ENCODE measurements around the gene NEU2. TPM values are rescaled to one million over a fixed set of nuclear protein-coding genes. Genes with fewer than 3 reads are reported as not detected.

Gene NEU2
- total RNA-seq, 1 donor from 2014 or later = not detected

DNA sequence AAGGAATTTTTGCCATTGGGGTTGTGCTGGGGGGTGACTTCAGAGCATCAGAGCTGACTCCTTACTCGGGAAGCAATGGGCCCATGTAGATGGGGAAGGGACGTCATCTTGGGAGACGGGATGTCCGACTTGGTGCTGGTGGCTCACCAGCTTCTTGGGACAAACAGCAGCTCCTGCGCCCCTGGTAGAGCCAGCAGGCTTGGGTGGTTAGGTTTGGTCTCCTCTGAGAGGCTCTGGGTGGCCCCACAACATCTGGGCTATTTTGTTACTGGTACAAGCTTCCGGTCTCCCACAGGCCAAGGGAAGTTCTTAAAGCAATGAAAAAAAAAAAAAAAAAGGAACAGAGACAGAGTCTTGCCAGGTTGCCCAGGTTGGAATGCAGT lies 21.2 kb upstream of the NEU2 start:
- H3K36me3 Mint-ChIP-seq (ENCODE audit: low read depth) = no peaks in the 10 kb centered on the region

DNA sequence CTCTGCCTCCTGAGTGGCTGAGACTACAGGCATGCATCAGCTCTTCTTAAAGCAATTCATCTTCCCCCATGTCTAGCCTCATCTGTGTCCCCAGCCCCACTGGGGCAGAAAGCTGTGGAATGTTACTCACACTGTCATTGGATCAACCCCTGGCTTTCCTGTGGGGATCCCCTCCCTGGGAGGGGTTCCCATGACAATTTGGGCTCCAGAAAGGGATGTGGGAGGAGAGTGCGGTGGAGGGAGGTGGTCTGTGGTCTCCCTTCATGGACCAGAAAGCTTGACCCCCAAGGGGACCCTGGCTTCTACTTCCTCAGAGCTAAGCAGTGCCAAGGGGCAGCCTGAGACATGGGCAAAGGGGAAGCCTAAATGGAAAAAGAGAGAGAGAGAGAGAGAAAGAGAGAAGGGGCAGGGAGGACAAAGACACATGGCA lies 20.8 kb upstream of the NEU2 start:
- intact Hi-C loops (cut with micrococcal nuclease) = no loop called here
- H3K9me3 Mint-ChIP-seq = no peaks in the 10 kb centered on the region
- TF ChIP-seq, protein P1, sequence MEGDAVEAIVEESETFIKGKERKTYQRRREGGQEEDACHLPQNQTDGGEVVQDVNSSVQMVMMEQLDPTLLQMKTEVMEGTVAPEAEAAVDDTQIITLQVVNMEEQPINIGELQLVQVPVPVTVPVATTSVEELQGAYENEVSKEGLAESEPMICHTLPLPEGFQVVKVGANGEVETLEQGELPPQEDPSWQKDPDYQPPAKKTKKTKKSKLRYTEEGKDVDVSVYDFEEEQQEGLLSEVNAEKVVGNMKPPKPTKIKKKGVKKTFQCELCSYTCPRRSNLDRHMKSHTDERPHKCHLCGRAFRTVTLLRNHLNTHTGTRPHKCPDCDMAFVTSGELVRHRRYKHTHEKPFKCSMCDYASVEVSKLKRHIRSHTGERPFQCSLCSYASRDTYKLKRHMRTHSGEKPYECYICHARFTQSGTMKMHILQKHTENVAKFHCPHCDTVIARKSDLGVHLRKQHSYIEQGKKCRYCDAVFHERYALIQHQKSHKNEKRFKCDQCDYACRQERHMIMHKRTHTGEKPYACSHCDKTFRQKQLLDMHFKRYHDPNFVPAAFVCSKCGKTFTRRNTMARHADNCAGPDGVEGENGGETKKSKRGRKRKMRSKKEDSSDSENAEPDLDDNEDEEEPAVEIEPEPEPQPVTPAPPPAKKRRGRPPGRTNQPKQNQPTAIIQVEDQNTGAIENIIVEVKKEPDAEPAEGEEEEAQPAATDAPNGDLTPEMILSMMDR (IDR thresholded peaks at IDR 0.05) = no peak
- DNase-seq = no peak
- H3K27me3 Mint-ChIP-seq = peaks cover 5% of the 10 kb centered on the region
- H3K27ac Mint-ChIP-seq = no peak overlapping the region
- CTCF ChIA-PET = interaction anchor here (1.9 kb wide), 1 partner anchor 17 kb away, joined by 5 read pairs; no protein-coding TSS in a partner anchor
- ATAC-seq (ENCODE audit: low read depth) = no peak
- POLR2A ChIA-PET = interaction anchor here (0.7 kb wide), 1 partner anchor 41 kb away, joined by 3 read pairs; no protein-coding TSS in a partner anchor
- H3K36me3 Mint-ChIP-seq (ENCODE audit: low read depth) = no peaks in the 10 kb centered on the region
- no peak overlapping the region for H3K4me3 Mint-ChIP-seq
- peaks cover 6% of the 10 kb centered on the region for H3K4me1 Mint-ChIP-seq

More for the DNA sequence above, 21.2 kb upstream of the NEU2 start:
- DNase-seq (no peak), ATAC-seq (ENCODE audit: low read depth) (no peak)
- Mint-ChIP-seq H3K9me3 (no peaks in the 10 kb centered on the region), H3K27me3 (peaks cover 8% of the 10 kb centered on the region), H3K4me3 (no peak overlapping the region), H3K4me1 (peaks cover 6% of the 10 kb centered on the region), H3K27ac (no peak overlapping the region)
- intact Hi-C loops (cut with micrococcal nuclease) = no loop called here
- ChIA-PET POLR2A (interaction anchor here (0.6 to 0.7 kb wide), 2 partner anchors 41 to 212 kb away, joined by 3 read pairs; no protein-coding TSS in a partner anchor), CTCF (interaction anchor here (1.9 kb wide), 1 partner anchor 18 kb away, joined by 5 read pairs; no protein-coding TSS in a partner anchor)
- TF ChIP-seq, protein P1 (IDR thresholded peaks at IDR 0.05) = no peak

DNA sequence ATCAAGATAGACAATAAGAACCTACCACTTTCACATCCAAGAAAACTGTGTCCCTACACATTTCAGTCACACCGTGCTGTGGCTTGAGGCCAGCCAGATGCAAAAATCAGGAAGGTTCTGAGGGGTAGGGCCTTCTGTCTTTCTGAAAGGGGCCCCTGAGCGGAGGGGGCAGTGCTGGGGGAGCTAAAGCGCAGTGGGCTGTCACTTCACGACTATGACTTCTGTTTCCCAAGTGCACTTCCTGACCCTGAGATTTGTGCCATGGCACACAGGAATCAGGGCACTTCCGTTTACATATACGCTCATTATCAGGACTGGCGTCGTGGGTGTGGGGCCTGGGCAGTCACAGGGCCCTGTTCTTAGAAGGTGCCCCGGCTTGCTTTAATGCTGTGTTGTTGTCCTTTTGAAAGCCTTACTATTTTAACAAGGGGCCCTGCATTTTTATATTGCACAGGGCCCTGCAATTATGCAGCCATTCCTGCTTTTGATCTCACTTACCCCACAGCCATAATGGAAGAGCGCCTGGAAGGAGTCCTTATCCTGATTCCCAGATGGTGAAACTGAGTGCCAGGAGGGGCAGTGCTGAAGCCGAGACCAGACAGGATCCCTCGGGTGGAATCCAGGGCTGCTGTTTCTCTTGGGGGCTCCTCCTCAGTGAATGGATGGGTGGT lies 20.0 kb upstream of the NEU2 start:
- H3K9me3 Mint-ChIP-seq = no peaks in the 10 kb centered on the region
- peaks cover 6% of the 10 kb centered on the region for H3K4me1 Mint-ChIP-seq
- H3K4me3 Mint-ChIP-seq = no peak overlapping the region
- DNase-seq (no peak), ATAC-seq (ENCODE audit: low read depth) (no peak)
- TF ChIP-seq, protein P1 (IDR thresholded peaks at IDR 0.05) = no peak
- intact Hi-C loops (cut with micrococcal nuclease) = no loop called here
- ChIA-PET CTCF (interaction anchor here (1.9 kb wide), 1 partner anchor 16 kb away, joined by 5 read pairs; no protein-coding TSS in a partner anchor), POLR2A (no interaction called here)
- no peaks in the 10 kb centered on the region for H3K36me3 Mint-ChIP-seq (ENCODE audit: low read depth)
- peaks cover 3% of the 10 kb centered on the region for H3K27me3 Mint-ChIP-seq
- H3K27ac Mint-ChIP-seq = no peak overlapping the region

DNA sequence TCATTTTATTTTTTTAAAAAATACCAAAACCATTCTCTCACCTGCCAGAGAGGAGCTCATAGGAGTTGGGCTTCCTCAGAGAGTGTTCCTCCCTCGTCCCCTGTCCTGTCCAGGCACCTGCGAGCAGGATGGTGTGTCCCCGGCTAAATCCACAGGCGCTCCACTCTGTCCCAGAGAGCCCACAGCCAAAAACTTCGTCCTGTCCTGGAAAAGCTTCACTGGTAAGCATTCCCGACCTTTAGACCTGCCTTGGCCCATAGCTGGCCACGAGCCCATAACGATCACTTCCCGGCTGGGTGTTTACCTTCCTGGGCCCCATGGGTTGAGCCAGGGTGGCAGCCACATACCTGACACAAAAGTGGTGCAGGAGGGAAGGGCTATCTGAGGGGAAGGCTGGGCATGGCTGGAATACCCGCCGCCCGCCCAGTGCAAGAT lies 19.4 kb upstream of the NEU2 start, which contains the start of gene NGEF:
Gene NGEF (minus strand): TSS at position 230 of the 435 bp plus-strand sequence. CDS start 38,366 bp downstream, outside the sequence.
- intact Hi-C loops (cut with micrococcal nuclease) = no loop called here
- no peak within 1 kb of the TSS for H3K4me3 Mint-ChIP-seq
- DNase-seq = no peak
- H3K4me1 Mint-ChIP-seq = peaks cover 6% of the 10 kb centered on the region
- CTCF ChIA-PET = no interaction called here
- H3K36me3 Mint-ChIP-seq (ENCODE audit: low read depth) = no peaks in the 10 kb centered on the region
- no peak for ATAC-seq (ENCODE audit: low read depth)
- TF ChIP-seq, protein P1 (IDR thresholded peaks at IDR 0.05) = no peak
- H3K27me3 Mint-ChIP-seq = peaks cover 3% of the 10 kb centered on the region
- no peak within 1 kb of the TSS for H3K27ac Mint-ChIP-seq
- no peaks in the 10 kb centered on the region for H3K9me3 Mint-ChIP-seq
- POLR2A ChIA-PET = interaction anchor here (0.6 kb wide), 1 partner anchor 32 kb away, joined by 4 read pairs; no protein-coding TSS in a partner anchor

DNA sequence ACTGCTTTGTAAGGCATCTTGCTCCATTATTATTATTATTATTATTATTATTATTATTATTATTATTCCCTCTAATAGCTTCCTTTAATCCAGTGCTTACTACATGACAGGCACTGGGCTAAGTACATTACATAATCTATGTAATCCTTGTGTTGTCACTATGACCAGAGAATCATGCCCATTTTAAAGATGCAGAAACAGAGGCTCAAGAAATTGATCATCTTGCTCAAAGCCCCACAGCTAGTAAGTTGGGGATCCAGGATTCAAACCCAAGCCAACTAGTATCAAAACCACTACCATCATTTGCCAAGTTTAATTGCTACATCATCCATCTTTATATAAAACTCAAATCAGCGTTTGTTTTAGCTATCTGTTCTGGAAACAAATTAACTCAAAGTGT lies 18.8 kb upstream of the NEU2 start:
- Mint-ChIP-seq H3K27me3 (peaks cover 3% of the 10 kb centered on the region), H3K9me3 (peaks cover 2% of the 10 kb centered on the region), H3K36me3 (ENCODE audit: low read depth) (no peaks in the 10 kb centered on the region), H3K4me3 (no peak overlapping the region), H3K4me1 (peaks cover 6% of the 10 kb centered on the region), H3K27ac (no peak overlapping the region)
- ATAC-seq (ENCODE audit: low read depth) (no peak), DNase-seq (no peak)
- ChIA-PET POLR2A (interaction anchor here (0.6 kb wide), 1 partner anchor 33 kb away, joined by 4 read pairs; no protein-coding TSS in a partner anchor), CTCF (no interaction called here)
- intact Hi-C loops (cut with micrococcal nuclease) = no loop called here
- TF ChIP-seq, protein P1 (IDR thresholded peaks at IDR 0.05) = no peak
